Breast epithelium (tissue), 4 donors: ENCODE data around the gene GPR17. TPM values are rescaled to one million over a fixed set of nuclear protein-coding genes. Genes with fewer than 3 reads are reported as not detected.

Source experiments
- DNase-seq, 2 donors: peaks; one replicate each; pipeline ENCODE4 v3.0.0-alpha.2; 2019; ENCODE audit warnings: low spot score in 2 of 2
- H3K27ac ChIP-seq, 2 donors: fragments of 200-600 bp; sonication (generic) in 1 of 2; one replicate each; pipeline ENCODE4 v1.5.1; 2016 to 2019; ENCODE audit warnings: mild to moderate bottlenecking in 1 of 2
- H3K27me3 ChIP-seq, 2 donors: fragments of 200-600 bp; sonication (generic) in 1 of 2; one replicate each; pipeline versions ENCODE4 v1.5.1 to v1.6.0; 2017 to 2019; ENCODE audit warnings: control low read depth in 1 of 2, mild to moderate bottlenecking in 1 of 2
- H3K36me3 ChIP-seq: fragments of 200-600 bp; one replicate; pipeline ENCODE4 v1.5.1; 2019
- H3K4me1 ChIP-seq, 2 donors: fragments of 200-600 bp; sonication (generic); one replicate each; pipeline ENCODE4 v1.5.1; 2016 to 2019; ENCODE audit warnings: control low read depth in 1 of 2
- H3K4me3 ChIP-seq, 3 donors: fragments of 200-600 bp; sonication (generic); 1 replicate in 2 of 3; 2 replicates in 1 of 3; pipeline ENCODE4 v1.5.1; 2016 to 2019; ENCODE audit warnings: mild to moderate bottlenecking in 3 of 3, moderate library complexity in 2 of 3
- H3K9me3 ChIP-seq, 2 donors: fragments of 200-600 bp; sonication (generic) in 1 of 2; one replicate each; pipeline ENCODE4 v1.5.1; 2016 to 2019; ENCODE audit warnings: control low read depth in 1 of 2
- POLR2A ChIP-seq: fragments of 450-650 bp; IDR thresholded peaks from one replicate; pipeline ENCODE4 v1.6.1; 2016; ENCODE audit warnings: antibody characterized with exemption, mild to moderate bottlenecking, moderate library complexity
- POLR2AphosphoS5 ChIP-seq, 3 donors: sonication (generic); formaldehyde crosslinking; IDR thresholded peaks; one replicate each; pipeline ENCODE4 v1.6.1; 2017; ENCODE audit warnings: antibody characterized with exemption in 3 of 3
- intact Hi-C: fragments of 100-400 bp; cut with DNase I; formaldehyde crosslinking; loops from one replicate; pipeline ENCODE4 v1.15.1; 2023; ENCODE audit warnings: low total_unique reads
- total RNA-seq, 3 donors: library from RNA; depleted of rRNA; stranded (reverse); fragments of >200 nt; gene quantifications; one replicate each; pipeline ENCODE4 v1.1.0, GENCODE V29; 2016
- TF ChIP-seq, protein P1 (sequence below), 3 donors: fragments of 450-650 bp; IDR thresholded peaks; one replicate each; pipeline ENCODE4 v1.5.1; 2016 to 2017; ENCODE audit warnings: antibody characterized with exemption in 3 of 3, mild to moderate bottlenecking in 3 of 3, moderate library complexity in 3 of 3

The GPR17 gene
- total RNA-seq, 3 donors from 2014 or later, result not detected

DNA sequence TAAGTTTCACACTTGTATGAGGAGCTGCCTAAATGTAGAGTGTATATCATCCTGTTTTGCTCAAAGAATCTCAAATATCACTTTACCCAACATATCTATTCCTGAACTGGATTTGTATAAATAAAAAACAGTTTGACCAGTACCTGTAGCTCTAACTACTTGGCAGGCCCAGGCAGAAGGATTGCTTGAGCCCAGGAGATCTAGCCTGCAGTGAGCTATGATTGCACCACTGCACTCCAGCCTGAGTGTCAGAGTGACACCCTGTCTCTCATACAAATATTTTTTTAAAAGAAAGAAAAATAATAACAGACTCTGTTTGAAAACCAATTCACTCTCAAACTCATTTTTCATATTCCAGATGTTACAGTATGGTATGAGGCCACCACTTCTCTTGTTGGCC is 37.1 kb downstream of the GPR17 start:
- no peaks in the 10 kb centered on the region for H3K27me3 ChIP-seq
- intact Hi-C loops, result no loop called here
- H3K36me3 ChIP-seq, result no peaks in the 10 kb centered on the region
- TF ChIP-seq POLR2A, result no peak
- H3K4me1 ChIP-seq, result no peaks in the 10 kb centered on the region
- H3K9me3 ChIP-seq, result no peaks in the 10 kb centered on the region
- no peak overlapping the region for H3K4me3 ChIP-seq
- DNase-seq, result no peak
- H3K27ac ChIP-seq, result no peak overlapping the region

GRCh38 chr2:127683757-127684156 is 37.8 kb downstream of the GPR17 start:
- Histone ChIP-seq H3K27ac (no peak overlapping the region), H3K4me1 (no peaks in the 10 kb centered on the region), H3K4me3 (no peak overlapping the region), H3K27me3 (no peaks in the 10 kb centered on the region), H3K36me3 (no peaks in the 10 kb centered on the region), H3K9me3 (no peaks in the 10 kb centered on the region)
- TF ChIP-seq, protein P1, sequence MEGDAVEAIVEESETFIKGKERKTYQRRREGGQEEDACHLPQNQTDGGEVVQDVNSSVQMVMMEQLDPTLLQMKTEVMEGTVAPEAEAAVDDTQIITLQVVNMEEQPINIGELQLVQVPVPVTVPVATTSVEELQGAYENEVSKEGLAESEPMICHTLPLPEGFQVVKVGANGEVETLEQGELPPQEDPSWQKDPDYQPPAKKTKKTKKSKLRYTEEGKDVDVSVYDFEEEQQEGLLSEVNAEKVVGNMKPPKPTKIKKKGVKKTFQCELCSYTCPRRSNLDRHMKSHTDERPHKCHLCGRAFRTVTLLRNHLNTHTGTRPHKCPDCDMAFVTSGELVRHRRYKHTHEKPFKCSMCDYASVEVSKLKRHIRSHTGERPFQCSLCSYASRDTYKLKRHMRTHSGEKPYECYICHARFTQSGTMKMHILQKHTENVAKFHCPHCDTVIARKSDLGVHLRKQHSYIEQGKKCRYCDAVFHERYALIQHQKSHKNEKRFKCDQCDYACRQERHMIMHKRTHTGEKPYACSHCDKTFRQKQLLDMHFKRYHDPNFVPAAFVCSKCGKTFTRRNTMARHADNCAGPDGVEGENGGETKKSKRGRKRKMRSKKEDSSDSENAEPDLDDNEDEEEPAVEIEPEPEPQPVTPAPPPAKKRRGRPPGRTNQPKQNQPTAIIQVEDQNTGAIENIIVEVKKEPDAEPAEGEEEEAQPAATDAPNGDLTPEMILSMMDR (IDR thresholded peaks at IDR 0.05), result no peak
- TF ChIP-seq POLR2A, result no peak
- no peak for TF ChIP-seq POLR2AphosphoS5 (IDR thresholded peaks at IDR 0.05)
- peak in 1 of 2 donors; percentile 27 for DNase-seq
- intact Hi-C loops, result no loop called here

GRCh38 chr2:127685410-127686080 is 39.6 kb downstream of the GPR17 start:
- TF ChIP-seq POLR2A, result no peak
- TF ChIP-seq, protein P1 (IDR thresholded peaks at IDR 0.05), result no peak
- no peak for TF ChIP-seq POLR2AphosphoS5 (IDR thresholded peaks at IDR 0.05)
- Histone ChIP-seq H3K4me1 (no peaks in the 10 kb centered on the region), H3K27me3 (no peaks in the 10 kb centered on the region), H3K36me3 (no peaks in the 10 kb centered on the region), H3K27ac (no peak overlapping the region), H3K9me3 (peaks cover 0 to 5% of the 10 kb centered on the region in 2 donors), H3K4me3 (no peak overlapping the region)
- peak in 1 of 2 donors; percentile 24 for DNase-seq
- intact Hi-C loops, result no loop called here

DNA sequence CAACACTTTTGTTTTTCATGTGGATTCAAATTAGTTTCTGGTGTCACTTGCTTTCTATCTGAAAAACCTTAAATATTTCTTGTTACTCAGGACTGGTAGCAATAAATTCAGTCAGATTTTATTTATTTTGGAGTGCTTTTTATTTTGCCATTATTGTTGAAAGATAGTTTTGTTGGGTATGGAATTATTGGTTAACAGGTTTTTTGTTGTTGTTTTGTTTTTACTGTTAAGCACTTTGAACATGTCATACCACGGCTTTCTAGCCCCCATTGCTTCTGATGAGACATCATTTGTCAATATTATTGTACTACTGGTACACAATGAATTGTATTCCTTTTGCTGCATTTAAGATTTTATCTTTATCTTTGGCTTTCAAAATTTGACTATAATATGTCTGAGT is 42.5 kb downstream of the GPR17 start:
- no peaks in the 10 kb centered on the region for H3K4me1 ChIP-seq
- TF ChIP-seq POLR2A (no peak), POLR2AphosphoS5 (IDR thresholded peaks at IDR 0.05) (no peak)
- TF ChIP-seq, protein P1 (IDR thresholded peaks at IDR 0.05), result no peak
- H3K27ac ChIP-seq, result no peak overlapping the region
- H3K4me3 ChIP-seq, result no peak overlapping the region
- no peak for DNase-seq
- peaks cover 9% of the 10 kb centered on the region in 2 donors for H3K9me3 ChIP-seq
- H3K36me3 ChIP-seq, result no peaks in the 10 kb centered on the region
- intact Hi-C loops, result no loop called here
- no peaks in the 10 kb centered on the region for H3K27me3 ChIP-seq

DNA sequence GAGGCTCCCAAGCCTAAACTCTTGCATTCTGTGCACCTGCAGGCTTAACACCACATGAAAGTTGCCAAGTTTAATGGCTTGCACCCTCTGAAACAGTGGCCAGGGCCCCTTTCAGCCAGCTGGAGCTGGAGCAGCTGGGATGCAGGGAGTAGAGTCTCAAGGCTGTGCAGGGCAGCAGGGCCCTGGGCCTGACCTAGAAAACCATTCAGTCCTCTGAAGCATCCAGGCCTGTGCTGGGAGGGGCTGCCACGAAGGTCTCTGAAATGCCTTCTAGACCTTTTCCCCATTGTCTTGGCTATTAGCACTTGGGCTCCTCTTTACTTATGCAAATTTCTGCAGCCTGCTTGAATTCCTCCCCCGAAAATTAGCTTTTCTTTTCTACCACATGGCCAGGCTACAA is 44.7 kb downstream of the GPR17 start:
- intact Hi-C loops, result no loop called here
- Histone ChIP-seq H3K27me3 (no peaks in the 10 kb centered on the region), H3K9me3 (peaks cover 9% of the 10 kb centered on the region in 2 donors), H3K4me3 (no peak overlapping the region), H3K27ac (no peak overlapping the region), H3K36me3 (no peaks in the 10 kb centered on the region), H3K4me1 (no peaks in the 10 kb centered on the region)
- TF ChIP-seq POLR2AphosphoS5 (IDR thresholded peaks at IDR 0.05) (no peak), POLR2A (no peak)
- TF ChIP-seq, protein P1 (IDR thresholded peaks at IDR 0.05), result no peak
- DNase-seq, result no peak
